GM19035 (cell line): ENCODE data around the gene RRP9.
"Not testable (repeated sequence)": the region's sequence is repeated elsewhere in the genome, so short reads cannot be mapped to it uniquely, and the experiment has no call there.

Experiments used
- ATAC-seq: cut with Tn5 transposase; IDR thresholded peaks from one replicate; pipeline ENCODE4 v1.9.1; 2021; ENCODE audit not compliant: unreplicated experiment

RRP9 gene

DNA sequence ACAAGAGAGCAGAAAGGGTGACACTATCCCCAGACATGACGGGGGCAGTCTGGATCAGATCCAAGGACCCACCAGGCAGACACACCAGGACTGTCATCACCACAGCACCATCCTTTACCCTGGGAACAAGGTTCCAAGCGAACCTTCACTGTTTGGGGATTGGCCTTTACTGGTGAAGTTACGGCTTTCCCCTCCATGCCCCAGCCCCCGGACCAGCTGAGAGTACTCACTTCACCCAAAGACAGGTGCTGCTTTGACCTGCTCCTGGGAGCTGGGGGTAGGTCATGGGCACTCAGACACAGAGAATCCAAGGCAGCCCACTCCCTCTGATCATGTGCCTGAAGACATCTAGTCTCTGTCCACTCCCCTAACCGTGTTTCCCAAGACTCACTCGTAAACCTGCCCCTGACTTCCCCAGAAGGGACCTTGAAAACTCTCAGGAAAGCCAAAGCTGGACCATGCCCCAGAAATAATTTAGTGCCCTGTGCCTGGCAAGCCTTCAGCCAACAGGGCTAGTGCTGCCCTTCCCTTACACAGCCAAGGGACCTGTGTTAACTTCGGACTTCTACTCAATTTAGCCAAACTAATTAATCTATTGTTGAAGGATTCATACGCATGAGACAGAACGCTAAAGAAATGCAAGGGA is 2.8 kb downstream of the RRP9 start:
- no peak for ATAC-seq

GRCh38 chr3:51937611-51938450 is 3.9 kb downstream of the RRP9 start:
- no peak for ATAC-seq

DNA sequence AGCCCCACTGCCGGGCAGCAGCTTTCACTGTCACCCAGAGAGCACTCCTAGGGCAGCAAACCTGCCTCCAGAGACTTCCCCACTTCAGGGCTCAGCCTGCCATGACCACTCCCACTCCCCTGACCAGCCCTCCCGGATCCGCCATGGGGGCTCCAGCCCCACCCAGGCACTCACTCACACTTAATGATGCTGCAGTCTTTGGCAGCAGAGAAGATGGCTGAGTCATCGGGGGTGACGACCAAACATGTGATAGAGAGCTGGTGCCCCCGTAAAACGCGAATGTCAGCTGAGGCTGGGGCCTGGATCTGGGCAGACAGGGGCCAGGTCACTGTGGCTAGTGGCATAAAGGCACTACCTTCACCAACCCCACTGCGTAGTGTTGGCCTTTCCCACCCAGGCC is 4.7 kb downstream of the RRP9 start:
- no peak for ATAC-seq

DNA sequence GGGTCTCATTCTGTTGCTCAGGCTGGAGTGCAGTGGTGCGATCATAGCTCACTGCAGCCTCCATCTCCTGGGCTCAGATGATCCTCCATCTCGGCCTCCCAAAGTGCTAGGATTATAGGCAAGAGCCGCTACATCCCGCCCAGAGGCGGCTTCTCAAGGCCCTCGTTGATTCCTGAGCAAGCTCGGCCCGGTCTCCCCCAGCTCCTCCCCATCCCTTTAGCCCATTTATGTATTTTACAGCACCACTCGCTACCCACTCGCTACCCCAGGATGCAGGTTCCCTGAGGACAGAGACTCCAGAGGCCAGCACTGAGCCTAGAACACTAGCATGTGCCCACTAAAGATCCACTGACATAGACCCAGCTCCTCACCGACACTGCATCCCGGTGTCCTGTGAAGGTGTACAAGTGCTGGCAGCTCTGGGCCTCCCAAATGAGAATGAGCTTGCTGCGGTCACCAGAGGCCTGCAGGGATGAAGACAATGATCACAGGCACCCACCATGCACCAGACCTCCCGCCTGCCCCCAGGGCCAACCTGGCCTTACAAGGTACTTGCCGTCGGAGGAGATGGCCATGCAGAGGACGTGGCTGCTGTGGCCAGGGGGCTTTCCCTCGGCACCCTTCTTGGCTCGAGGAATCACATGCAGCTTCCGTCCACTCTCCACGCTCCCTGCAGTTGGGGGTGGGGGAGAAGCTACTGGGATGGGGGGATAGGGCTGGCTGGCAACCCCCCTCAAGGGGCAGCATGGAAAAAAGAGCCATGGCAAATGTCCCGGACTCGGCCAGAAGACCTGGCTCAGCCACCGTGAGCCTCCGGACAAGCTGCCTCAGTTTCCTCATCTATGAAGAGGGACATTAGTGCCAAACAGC is 5.6 kb downstream of the RRP9 start:
- ATAC-seq: no peak

GRCh38 chr3:51934991-51935885 is 6.5 kb downstream of the RRP9 start:
- no peak for ATAC-seq

DNA sequence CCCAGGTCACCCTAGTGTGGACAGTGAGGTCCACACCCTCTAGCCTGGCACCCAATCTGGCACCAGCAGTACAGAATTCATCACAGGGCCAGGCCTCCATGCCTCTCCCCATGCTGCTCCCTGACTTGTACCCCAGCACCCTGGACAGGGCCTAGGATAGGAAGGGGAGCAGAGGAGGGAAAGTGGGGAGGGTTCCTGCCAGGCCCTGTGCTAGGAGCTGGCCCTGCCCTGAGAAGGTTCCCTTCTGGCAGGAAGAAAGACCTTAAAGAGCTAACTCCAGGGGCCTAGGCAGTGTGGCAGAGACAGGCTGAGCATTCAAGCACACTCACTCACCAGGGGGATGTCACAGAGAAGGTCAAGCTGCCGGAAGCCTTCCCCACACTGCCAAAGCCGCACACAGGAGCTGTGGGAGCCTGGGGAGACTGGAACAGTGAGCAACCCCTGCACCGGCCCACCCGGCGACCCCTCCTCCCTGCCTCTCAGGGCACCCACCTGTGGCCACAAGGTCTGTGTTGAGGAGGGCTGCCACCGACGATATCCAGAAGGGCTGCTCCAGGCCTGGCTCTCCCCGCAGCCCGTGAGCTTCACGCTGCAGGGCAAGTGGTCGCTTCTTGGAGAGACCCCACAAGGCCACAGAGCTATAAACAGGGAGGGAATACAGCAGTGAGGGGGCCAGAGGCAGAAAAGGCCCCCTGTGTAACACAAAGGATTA is 7.4 kb downstream of the RRP9 start:
- ATAC-seq: no peak

- no peak for ATAC-seq
Observed at GRCh38 chr3:51933471-51934138, 8.1 kb downstream of the RRP9 start.

DNA sequence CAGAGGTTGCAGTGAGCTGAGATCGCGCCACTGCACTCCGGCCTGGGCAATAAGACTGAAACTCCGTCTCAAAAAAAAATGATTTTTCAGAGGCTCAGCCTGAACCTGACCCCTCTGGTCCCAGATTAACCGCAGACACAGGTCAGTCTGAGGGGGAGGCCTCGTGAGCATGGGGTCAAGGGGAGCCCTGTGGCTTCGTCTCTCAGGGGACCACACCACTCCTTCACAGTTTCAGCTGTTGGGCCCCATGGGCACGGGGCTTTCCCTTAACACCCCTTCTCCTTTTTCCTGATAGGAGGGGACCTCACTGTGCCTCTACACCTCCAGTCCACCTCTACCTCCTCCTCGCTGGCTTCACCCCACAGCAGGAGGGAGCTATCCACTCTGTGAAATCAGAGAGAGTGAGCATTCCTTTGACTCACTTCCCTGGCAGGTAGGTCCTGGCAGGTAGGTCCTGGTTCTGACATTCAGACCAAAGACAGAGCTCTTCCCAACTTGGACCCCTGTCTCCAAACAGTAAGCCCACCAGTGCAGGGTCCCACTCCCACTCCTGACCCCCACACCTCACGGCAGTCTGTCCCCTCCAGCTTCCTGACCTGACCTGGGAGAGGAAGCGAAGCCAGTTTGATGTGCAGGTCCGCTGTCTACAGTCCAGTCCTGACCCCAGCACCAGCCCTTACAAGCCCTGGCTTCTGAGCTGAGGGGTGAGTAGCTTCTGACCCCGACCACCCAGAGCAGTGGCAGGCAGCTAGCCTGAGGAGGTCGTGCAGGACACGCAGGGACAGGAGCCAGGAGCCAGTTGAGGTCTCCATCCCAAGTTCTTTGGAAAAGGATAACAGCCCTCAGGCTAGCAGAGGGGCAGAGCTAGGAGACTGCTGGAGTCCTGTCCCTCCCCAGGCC is 9.0 kb downstream of the RRP9 start:
- no peak for ATAC-seq

- no peak for ATAC-seq
Observed at GRCh38 chr3:51931756-51932155, 9.9 kb downstream of the RRP9 start.

- ATAC-seq: no peak
Observed at GRCh38 chr3:51930439-51930838, 11.3 kb downstream of the RRP9 start.

- ATAC-seq: no peak
Observed at GRCh38 chr3:51929420-51930003, 12.2 kb downstream of the RRP9 start.

GRCh38 chr3:51928981-51929380 is 12.7 kb downstream of the RRP9 start:
- ATAC-seq: not testable (repeated sequence)

DNA sequence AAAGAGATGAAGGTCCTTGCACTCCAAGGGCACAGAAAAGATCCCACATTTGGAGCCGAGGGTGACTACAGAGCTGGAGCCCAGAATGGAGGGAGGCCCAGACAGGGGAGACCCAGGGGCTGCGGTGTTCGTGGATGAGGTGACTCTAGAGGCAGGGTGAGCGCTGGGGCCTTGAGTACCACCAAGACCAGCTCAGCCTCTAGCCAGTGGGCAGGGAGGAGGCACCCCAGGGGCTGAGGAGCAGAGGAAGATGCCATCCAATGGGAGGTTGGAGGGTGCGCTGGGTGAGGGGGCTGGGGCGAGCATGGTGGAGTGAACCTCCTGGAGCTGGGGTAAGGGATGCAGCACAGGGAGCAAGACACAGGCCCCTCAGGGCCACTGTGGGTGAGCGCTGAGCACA is 13.3 kb downstream of the RRP9 start:
- ATAC-seq: no peak

DNA sequence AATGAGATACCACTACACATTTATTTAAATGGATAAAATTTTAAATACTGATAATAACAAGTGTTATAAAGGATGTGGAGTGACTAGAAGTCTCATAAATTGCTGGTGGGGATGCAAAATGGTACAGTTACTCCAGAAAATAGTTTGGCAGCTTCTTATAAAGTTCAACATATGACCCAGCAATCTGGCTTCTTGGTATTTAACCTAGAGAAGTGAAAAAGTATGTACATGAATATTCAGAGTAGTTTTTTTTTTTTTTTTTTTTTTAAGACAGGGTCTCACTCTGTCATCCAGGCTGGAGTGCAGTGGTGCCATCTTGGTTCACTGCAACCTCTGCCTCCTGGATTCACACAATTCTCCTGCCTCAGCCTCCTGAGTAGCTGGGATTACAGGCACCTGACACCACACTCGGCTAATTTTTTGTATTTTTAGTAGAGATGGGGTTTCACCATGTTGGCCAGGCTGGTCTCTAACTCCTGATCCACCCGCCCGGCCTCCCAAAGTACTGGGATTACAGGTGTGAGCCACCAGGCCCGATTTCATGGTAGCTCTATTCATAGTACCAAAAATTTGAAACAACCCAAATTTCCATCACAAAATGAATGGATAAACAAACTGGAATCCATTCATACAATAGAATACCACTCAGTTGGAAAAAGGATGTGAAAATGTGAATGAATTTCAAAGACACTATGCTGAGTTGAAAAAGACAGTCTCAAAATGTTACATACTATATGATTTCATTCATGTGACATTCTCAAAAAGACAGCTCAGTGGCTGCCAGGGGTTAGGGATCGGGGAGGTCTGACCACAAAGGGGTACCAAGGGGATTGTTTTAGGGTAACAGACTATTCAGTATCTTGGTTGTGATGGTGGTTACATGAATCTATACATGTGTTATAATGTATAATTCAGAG is 14.4 kb downstream of the RRP9 start:
- no peak for ATAC-seq

- ATAC-seq: no peak
Observed at GRCh38 chr3:51921081-51921578, 20.6 kb downstream of the RRP9 start.

GRCh38 chr3:51916418-51916817 is 25.3 kb downstream of the RRP9 start:
- no peak for ATAC-seq

GRCh38 chr3:51908026-51908425 is 33.7 kb downstream of the RRP9 start:
- ATAC-seq: no peak
